AG09319 (cell line): ENCODE data around the gene ZBTB6.

Source experiments
- DNase-seq: peaks from one replicate; pipeline ENCODE4 v3.0.0-alpha.2; 2010; ENCODE audit warnings: low read depth; ENCODE audit errors: extremely low read depth
- TF ChIP-seq, protein P1 (sequence below): IDR thresholded peaks from 2 replicates; pipeline ENCODE4 v1.5.1; 2011; ENCODE audit warnings: low read depth, mild to moderate bottlenecking, inconsistent platforms, low read length, moderate library complexity

Gene ZBTB6

DNA sequence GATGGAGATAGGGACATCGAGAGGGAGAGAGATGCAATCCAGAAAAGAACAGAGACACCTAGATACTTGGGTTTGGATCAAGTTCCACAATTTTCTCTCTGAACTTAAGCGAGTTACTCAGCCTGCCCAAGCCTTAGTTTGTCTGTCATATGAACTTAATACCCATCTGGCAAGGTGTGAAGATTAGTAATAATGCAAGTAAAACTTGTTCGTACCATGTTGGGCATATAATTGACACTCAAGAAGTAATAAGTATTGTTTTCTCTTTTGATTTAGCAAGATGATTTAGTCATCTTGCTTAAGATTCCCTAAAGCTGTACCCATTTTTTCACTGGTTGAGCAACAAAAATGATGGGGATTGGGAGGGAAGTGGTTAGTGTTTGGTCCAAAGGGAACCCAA lies 35.2 kb upstream of the ZBTB6 start:
- DNase-seq, result no peak
- TF ChIP-seq, protein P1, sequence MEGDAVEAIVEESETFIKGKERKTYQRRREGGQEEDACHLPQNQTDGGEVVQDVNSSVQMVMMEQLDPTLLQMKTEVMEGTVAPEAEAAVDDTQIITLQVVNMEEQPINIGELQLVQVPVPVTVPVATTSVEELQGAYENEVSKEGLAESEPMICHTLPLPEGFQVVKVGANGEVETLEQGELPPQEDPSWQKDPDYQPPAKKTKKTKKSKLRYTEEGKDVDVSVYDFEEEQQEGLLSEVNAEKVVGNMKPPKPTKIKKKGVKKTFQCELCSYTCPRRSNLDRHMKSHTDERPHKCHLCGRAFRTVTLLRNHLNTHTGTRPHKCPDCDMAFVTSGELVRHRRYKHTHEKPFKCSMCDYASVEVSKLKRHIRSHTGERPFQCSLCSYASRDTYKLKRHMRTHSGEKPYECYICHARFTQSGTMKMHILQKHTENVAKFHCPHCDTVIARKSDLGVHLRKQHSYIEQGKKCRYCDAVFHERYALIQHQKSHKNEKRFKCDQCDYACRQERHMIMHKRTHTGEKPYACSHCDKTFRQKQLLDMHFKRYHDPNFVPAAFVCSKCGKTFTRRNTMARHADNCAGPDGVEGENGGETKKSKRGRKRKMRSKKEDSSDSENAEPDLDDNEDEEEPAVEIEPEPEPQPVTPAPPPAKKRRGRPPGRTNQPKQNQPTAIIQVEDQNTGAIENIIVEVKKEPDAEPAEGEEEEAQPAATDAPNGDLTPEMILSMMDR, result no peak

DNA sequence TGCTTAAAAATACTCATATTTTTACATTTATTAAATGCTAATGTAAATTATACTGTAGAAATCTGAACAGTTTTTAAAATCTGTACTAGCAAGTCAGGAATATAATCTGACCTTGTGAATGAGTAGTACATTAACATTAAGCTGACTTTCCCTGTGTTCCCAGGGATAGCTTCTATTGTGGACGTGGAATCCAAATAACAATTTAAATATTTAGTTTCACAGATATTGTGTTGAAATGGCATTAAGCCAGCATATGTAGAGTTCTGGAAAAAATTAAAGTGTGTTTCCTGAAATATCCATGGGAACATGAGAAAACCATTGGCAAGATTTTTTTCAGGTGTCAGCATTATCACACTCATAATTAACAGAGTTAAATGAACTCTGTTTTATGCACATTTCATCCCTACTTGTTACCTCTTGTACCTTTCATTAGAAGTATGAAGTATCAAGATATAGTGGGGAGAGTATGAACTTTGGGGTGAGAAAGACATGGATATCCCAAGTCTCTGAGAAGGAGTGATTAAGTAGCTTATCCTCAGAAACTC lies 33.4 kb upstream of the ZBTB6 start:
- no peak for DNase-seq
- TF ChIP-seq, protein P1, result no peak

DNA sequence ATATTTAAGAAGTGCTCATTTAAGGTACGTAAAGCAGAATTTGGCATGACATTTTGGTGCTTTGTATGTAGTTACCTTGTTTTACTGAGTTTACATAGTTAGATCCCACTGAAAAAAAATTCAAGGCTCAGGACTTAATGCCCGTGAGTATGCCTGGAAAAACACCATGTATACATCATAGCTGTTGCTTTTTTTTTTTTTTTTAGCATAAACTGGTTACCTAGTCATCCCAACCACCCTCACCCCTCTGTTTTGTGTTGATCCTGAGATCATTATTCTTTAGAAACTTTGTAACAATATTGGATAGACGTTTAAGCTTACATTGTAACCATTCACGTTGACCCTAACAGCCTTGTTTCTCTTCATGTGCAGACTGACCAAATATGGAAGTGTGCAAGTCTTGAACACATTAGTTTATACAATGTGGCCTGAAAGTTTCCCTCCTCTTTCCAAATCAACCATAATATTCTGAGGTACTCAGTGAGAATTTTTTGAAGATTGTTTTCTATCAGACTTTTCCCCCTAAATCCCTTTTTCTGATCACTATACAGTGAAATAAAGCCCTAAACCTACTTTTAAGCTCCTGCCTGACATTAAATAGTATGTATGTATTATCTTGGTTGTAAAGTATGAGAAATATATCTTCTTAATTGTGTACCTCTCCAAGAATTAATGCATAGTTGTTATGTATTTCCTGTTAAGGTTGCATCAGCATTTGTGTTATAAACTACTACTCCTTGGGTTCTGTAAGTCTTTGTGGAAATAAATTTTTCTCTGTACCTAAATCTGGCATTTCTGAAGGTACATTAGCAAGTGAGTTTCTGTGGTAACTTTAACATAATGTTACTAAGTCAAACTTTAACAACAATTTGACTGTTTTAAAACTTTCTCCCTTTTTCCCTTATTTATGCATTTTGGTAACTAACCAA lies 32.1 kb upstream of the ZBTB6 start:
- DNase-seq, result no peak
- TF ChIP-seq, protein P1, result no peak

DNA sequence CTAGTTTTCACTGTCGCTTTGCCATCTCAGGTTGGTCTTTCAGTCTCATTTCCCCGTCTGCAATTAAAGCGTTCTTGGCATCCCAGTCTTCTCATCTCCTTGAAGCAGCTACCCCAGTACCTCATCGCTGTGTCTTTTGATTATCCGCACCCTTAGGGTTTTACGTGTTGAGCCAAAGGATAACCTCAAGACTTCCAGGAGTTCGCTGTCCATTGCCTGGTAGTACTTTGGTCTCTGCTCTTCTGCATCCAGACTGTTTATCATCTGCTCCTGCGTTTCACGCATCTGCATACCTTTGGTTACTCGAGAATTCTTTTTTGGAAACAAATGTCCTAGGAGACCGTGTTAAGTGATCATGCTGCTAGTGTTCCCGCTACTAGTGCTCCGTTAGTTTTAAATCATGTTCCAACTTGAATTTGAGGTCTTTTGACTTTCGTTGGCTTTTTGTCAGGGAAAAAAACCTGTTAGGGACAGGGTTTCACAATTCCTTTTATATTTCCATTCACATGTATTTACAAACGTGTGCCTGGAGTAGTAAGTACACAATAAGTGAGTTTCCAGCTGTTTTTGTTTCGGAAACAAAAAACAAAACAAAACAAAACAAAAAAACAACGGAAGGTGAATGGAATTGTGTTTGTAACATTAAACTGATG lies 28.6 kb upstream of the ZBTB6 start:
- TF ChIP-seq, protein P1, result no peak
- DNase-seq, result no peak

DNA sequence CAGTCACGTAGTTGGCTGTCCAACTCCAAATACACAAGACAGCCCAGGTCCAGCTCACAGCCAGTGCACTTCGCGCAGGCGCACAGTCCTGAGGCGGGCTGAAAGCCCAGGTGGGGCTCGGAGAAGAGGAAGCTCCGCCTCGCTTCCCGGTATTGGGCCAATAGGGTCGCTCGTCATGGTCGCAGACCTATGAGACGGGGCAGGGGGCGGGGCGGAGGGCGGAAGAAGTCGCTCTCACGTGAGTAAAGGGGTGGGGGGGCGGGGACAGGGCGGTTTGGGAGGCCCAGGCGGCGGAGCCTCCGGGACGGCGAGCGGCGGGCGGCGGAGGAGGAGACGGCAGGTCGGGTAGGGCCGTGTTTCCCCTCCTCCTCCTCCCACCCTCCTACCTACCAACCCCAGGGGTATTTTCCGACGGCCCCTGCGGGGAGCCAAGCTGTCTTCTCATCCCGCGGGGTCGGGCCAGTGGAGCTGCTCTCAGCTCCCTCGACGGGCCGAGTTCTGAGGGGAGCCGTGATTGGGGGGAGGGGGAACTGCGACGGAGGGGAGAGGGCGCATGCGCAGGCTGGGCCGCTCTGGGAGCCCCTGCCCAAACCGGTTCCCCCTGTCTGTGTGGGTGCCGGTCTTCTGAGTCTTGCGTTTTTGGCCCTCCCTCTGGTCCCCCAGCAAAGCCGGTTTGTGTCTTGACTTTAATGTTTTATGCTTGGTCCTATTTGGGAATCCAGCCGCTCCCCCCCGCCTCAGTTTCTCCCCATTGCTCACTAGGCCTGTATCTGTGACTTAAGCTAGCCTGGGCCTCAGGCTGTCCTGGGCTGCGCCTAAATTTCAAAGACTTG lies 27.8 kb upstream of the ZBTB6 start, which contains the start of gene RABGAP1:
Gene RABGAP1, plus strand, starts transcription at position 272 of the 833 bp plus-strand sequence. CDS start 16,040 bp downstream, outside the sequence.
- TF ChIP-seq, protein P1, result no peak
- DNase-seq, result peak; percentile 96

DNA sequence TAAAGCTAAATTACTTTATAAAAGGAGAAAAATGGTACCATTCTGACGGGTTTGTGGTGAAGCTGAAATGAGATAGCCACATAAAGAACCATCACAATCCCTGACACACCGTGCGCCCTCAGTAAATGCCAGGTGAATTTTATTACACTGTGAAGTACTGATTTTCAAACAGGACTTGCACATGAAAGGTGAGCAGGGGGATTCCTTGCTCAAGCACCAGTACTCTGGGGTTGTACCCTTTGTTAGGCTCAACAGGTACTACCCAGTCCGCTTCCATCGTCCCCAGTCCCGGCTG lies 27.3 kb upstream of the ZBTB6 start:
- TF ChIP-seq, protein P1, result no peak
- DNase-seq, result no peak
